Cardiac fibroblast (primary cell): ENCODE data around the gene BCAN.
A peak's percentile ranks its signal among the peaks of the same experiment; 100 is the strongest.
"Not testable (repeated sequence)": the region's sequence is repeated elsewhere in the genome, so short reads cannot be mapped to it uniquely, and the experiment has no call there.

Experiments used
- DNase-seq, 2 donors: peaks; one replicate each; pipeline versions ENCODE4 v3.0.0 to v3.0.0-alpha.2; 2010; ENCODE audit warnings: low read depth in 2 of 2
- H3K4me3 ChIP-seq, 2 donors: replicated peaks in 1 of 2; 1 replicate in 1 of 2; 2 replicates in 1 of 2; pipeline ENCODE4 v1.5.1; 2011; ENCODE audit warnings: low read depth in 2 of 2, low read length in 2 of 2, mild to moderate bottlenecking in 2 of 2, moderate library complexity in 1 of 2
- TF ChIP-seq, protein P1 (sequence below): IDR thresholded peaks from one replicate; pipeline ENCODE4 v1.5.1; 2011; ENCODE audit warnings: low read depth, mild to moderate bottlenecking, low read length, inconsistent platforms

The BCAN gene

DNA sequence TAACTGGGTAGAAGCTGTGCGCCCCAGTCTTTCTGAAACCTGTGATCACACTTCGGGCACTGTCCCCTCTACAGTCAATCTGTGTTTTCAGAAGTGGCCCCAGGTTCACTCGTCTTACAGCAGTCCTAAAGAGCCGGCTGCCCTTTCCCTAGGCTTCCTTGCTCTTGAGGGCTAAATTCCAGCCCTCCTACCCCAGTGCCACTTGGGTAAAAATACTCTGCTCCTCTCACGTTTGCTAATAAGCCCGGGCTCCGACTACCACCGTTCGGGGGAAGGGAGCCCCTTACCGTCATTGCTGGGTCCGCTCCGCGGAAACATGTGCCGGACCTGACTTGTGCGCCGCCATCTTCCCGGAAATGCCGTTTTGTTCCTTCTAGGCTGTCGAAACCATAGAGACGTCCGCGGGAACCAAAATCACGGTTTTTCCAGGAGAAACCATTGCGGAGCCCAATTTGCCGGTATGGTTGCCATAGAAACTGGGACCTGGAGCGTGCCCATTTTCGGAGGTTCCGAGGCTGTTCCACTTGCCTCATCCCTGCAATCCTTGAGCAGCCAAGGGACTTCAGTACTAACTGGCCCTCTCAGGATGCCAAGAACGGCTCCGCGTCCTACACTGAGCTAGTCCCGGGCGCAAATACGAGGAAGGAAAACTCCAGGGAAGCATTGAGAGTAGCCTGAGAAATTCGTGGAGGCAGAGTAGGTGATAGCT, 40.6 kb upstream of the BCAN start, which contains the start of gene GPATCH4:
GPATCH4 (minus strand) TSS at position 358 of the 709 bp plus-strand sequence.
- DNase-seq: peak; percentile 95 to 97
- TF ChIP-seq, protein P1, sequence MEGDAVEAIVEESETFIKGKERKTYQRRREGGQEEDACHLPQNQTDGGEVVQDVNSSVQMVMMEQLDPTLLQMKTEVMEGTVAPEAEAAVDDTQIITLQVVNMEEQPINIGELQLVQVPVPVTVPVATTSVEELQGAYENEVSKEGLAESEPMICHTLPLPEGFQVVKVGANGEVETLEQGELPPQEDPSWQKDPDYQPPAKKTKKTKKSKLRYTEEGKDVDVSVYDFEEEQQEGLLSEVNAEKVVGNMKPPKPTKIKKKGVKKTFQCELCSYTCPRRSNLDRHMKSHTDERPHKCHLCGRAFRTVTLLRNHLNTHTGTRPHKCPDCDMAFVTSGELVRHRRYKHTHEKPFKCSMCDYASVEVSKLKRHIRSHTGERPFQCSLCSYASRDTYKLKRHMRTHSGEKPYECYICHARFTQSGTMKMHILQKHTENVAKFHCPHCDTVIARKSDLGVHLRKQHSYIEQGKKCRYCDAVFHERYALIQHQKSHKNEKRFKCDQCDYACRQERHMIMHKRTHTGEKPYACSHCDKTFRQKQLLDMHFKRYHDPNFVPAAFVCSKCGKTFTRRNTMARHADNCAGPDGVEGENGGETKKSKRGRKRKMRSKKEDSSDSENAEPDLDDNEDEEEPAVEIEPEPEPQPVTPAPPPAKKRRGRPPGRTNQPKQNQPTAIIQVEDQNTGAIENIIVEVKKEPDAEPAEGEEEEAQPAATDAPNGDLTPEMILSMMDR: no peak
- H3K4me3 ChIP-seq: peak within 1 kb of the TSS; percentile 78 to 87

DNA sequence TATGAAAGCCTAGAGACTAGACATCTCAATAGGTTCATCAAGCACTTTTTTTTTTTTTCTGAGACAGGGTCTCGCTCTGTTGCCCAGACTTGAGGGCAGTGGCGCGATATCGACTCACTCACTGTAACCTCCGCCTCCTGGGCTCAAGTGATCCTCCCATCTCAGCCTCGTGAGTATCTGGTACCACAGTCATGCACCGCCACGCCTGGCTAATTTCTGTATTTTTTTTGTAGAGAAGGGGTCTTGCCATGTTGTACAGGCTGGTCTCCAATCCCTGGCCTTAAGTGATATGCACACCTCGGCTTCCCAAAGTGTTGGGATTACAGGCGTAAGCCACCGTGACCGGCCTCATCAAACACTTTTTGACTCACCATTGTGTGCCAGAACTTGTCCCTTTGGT, 40.0 kb upstream of the BCAN start:
- peak overlapping the region; percentile 78 to 87 for H3K4me3 ChIP-seq
- no peak for DNase-seq
- TF ChIP-seq, protein P1: no peak

DNA sequence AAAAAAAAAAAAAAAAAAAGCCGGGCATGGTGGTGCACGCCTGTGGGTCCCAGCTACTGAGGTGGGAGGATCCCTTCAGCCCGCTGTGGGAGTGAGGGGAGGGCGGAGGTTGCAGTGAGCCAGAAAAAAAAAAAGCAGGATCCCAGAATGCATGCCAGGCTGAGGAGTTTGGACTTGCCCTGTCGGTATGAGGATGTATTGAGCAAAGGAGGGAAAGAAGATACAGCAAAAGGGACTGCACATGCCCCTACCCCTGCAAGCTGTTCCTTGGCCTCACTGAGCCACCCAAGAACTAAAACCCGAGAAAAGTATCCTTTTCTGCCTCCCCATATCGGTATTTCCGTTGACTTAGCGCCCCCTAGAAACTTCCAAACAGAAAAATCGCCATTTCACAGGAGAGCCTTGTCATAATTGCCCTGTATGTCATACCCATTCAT, 39.3 kb upstream of the BCAN start:
- TF ChIP-seq, protein P1: peak; percentile 39
- H3K4me3 ChIP-seq: no peak overlapping the region
- peak in 1 of 2 donors; percentile 47 for DNase-seq

DNA sequence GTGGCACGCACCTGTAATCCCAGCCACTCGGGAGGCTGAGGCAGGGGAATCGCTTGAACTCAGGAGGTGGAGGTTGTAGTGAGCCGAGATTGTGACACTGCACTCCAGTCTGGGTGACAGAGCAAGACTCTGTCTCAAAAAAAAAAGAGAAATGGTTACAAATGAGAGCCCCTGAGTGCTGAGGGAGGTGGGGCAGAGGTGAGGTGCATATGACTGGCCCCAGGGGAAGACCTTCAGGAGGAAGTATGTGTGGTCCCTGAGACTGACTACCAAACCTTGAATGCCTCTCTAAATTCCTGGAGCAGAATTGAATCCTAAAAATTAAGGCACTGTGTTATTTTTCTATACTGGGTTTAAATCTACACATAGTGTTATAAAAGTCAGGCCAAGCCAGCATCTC, 34.6 kb upstream of the BCAN start:
- not testable (repeated sequence) for DNase-seq, H3K4me3 ChIP-seq

DNA sequence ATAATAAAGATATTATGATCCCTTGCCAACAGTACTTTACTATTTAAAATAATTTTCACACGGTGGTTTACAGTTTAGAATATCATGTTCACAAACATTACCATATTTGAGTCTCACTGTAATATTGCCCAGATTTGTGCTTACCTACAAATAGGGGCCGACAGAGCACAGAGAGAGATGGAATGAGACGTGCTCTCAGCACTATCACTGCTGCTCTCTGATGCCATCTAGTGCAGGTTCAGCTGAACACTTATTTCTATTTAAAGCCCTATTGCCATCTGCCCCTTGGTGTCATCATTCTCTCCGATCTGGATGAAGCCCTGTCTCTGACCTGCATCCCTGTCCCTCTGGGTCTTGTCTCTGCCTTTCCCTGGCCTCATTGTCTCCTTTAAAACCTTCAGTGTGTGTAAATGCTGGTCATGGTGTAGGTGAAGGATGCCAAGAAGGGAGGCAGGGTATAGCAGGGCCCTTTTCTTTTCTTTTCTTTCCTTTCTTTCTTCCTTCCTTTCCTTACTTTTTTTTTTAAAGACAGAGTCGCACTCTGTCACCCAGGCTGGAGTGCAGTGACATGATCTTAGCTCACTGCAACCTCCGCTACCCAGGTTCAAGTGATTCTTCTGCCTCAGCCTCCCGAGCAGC, 33.8 kb upstream of the BCAN start:
- DNase-seq: peak; percentile 82 to 83
- TF ChIP-seq, protein P1: peak; percentile 84
- no peak overlapping the region for H3K4me3 ChIP-seq

DNA sequence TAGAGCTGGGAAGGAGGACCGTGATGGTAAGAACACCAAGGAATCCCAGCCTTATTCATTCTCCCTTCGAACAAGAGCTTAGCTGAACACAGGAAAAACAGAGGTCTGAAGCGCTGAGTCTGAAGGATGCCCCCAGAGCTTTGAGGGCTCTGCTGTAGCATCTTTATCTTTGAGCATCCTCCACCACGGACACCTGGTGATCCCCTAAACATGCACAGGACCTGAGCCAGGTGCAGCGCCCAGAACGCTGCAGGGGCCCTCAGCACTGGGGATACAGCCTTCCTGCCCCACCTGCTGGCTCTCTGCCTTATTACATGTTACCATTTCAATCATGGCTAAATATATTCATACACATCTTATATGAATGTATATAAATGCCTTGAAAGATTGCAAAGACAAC, 32.9 kb upstream of the BCAN start:
- DNase-seq: no peak
- H3K4me3 ChIP-seq: no peak overlapping the region
- TF ChIP-seq, protein P1: peak; percentile 54

DNA sequence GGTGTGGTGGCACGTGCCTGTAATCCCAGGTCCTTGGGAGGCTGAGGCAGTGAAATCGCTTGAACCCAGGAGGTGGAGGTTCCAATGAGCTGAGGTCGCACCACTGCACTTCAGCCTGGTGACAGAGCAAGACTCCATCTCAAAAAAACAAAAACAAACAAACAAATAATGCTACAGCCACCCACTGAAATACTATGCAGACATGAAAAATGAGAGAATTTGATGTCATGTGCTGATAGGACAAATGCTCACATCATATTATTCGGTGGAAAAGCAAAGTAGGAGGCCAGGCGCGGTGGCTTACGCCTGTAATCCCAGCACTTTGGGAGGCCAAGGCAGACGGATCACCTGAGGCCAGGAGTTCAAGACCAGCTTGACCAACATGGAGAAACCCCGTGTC, 31.8 kb upstream of the BCAN start:
- not testable (repeated sequence) for H3K4me3 ChIP-seq, DNase-seq
